Adrenal gland (tissue), 5 donors: ENCODE measurements around the gene ZMYM5.

Experiments
- CTCF ChIP-seq, 6 experiments: fragments of 450-650 bp in 4 of 6; fragments of 200-600 bp in 2 of 6; sonication (generic) in 1 of 6; IDR thresholded peaks; 1 replicate in 5 of 6; 2 replicates in 1 of 6; pipeline versions ENCODE4 v1.5.1 to v1.8.0; 2016 to 2021; ENCODE audit warnings: antibody characterized with exemption in 6 of 6, mild to moderate bottlenecking in 2 of 6, moderate library complexity in 1 of 6
- POLR2A ChIP-seq, 2 donors: fragments of 450-650 bp; IDR thresholded peaks; one replicate each; pipeline ENCODE4 v1.6.1; 2017; ENCODE audit warnings: antibody characterized with exemption in 2 of 2, mild to moderate bottlenecking in 2 of 2, moderate library complexity in 1 of 2
- donor health status: DM: no; HTN: no; CAD: no.

- TF ChIP-seq POLR2A (IDR thresholded peaks at IDR 0.05), result no peak
- TF ChIP-seq CTCF (IDR thresholded peaks at IDR 0.05), result no peak
Measured at GRCh38 chr13:19845758-19846157, 17.7 kb downstream of the ZMYM5 start.
